K562 (cell line): ENCODE data around the gene STK4. TPM values are rescaled to one million over a fixed set of nuclear protein-coding genes. Genes with fewer than 3 reads are reported as not detected.

ENCODE experiments used
- ATAC-seq: fragments of 200-7000 bp; cut with Tn5 transposase; 3 replicates; pipeline ENCODE4 v1.9.1; 2020; ENCODE audit warnings: moderate library complexity
- BruUV-seq: library from RNA; stranded (reverse); fragments of 400-500 nt; replicated peaks from 2 replicates; lab custom pipeline; 2021; lab: Mats Ljungman, UMichigan
- CTCF ChIA-PET: fragments of 300-600 bp; formaldehyde crosslinking; extraction: SDS; loops from one replicate; lab custom pipeline; 2021; ENCODE audit warnings: low intra/inter-chr PET ratio; lab: Yijun Ruan, JAX
- POLR2A ChIA-PET: fragments of 300-600, 350-650 bp; sonication (Branson Sonifier 250); formaldehyde crosslinking; extraction: SDS; loops from one replicate; lab custom pipeline; 2021; ENCODE audit warnings: antibody characterized with exemption, inconsistent platforms; lab: Yijun Ruan, JAX
- DNase-seq, 4 experiments: peaks; one replicate each; pipeline versions ENCODE4 v3.0.0 to v3.0.0-alpha.2; 2011 to 2018; ENCODE audit warnings: low spot score in 3 of 4, mixed read lengths in 3 of 4; ENCODE audit errors: extremely low read depth in 1 of 4
- FAIRE-seq: peaks from 2 replicates; lab custom pipeline; 2011; peaks lifted over from hg19 to GRCh38; lab: Jason Lieb, UNC
- H2AFZ ChIP-seq: 2 replicates; pipeline ENCODE4 v1.6.0; 2011; ENCODE audit warnings: low read depth, low read length, control low read depth, inconsistent platforms
- H3K27ac ChIP-seq: fragments of 200-600 bp; 3 replicates; pipeline ENCODE4 v1.8.0; 2011; ENCODE audit warnings: low read depth, mild to moderate bottlenecking, control low read depth, inconsistent platforms, low read length, moderate library complexity, mixed read lengths; ENCODE audit errors: extremely low read depth
- H3K27me3 ChIP-seq, 2 experiments: fragments of 300-600 bp in 1 of 2; 2 replicates in 1 of 2; 3 replicates in 1 of 2; pipeline versions ENCODE4 v1.6.0 to v1.8.0; 2011; ENCODE audit warnings: inconsistent platforms in 2 of 2, low read length in 2 of 2, mild to moderate bottlenecking in 1 of 2, mixed read lengths in 1 of 2, moderate library complexity in 1 of 2; ENCODE audit not compliant: control insufficient read depth in 2 of 2, insufficient read depth in 2 of 2
- H3K36me3 ChIP-seq: fragments of 300-600 bp; 3 replicates; pipeline ENCODE4 v1.8.0; 2011; ENCODE audit warnings: mild to moderate bottlenecking, low read length, inconsistent platforms; ENCODE audit not compliant: control insufficient read depth, insufficient read depth
- H3K4me1 ChIP-seq, 2 experiments: fragments of 200-600 bp in 1 of 2; replicated peaks in 1 of 2; 2 replicates in 1 of 2; 3 replicates in 1 of 2; pipeline versions ENCODE4 v1.5.1 to v1.8.0; 2011; ENCODE audit warnings: inconsistent platforms in 2 of 2, low read length in 2 of 2, mild to moderate bottlenecking in 1 of 2, mixed read lengths in 1 of 2, moderate library complexity in 1 of 2; ENCODE audit not compliant: control insufficient read depth in 2 of 2, insufficient read depth in 2 of 2
- H3K4me2 ChIP-seq: 2 replicates; pipeline ENCODE4 v1.6.1; 2011; ENCODE audit warnings: low read length, control low read depth, inconsistent platforms, mixed read lengths; ENCODE audit not compliant: insufficient read depth
- H3K4me3 ChIP-seq: fragments of 200-600 bp; sonication (generic), shearing (Covaris generic); 2 replicates; pipeline ENCODE4 v1.5.1; 2016; ENCODE audit warnings: control low read depth, inconsistent platforms
- H3K79me2 ChIP-seq: fragments of 200-600 bp; 3 replicates; pipeline ENCODE4 v1.8.0; 2011; ENCODE audit warnings: low read length, inconsistent platforms; ENCODE audit not compliant: control insufficient read depth, insufficient read depth
- H3K9ac ChIP-seq, 2 experiments: 2 replicates each; pipeline versions ENCODE4 v1.6.0 to v1.6.1; 2011; ENCODE audit warnings: low read depth in 2 of 2, low read length in 2 of 2, control low read depth in 1 of 2, inconsistent platforms in 1 of 2, mild to moderate bottlenecking in 1 of 2, mixed read lengths in 1 of 2; ENCODE audit not compliant: insufficient read depth in 1 of 2
- H3K9me1 ChIP-seq: one replicate; pipeline ENCODE4 v1.6.0; 2011; ENCODE audit warnings: inconsistent platforms, mild to moderate bottlenecking, low read length, moderate library complexity; ENCODE audit not compliant: control insufficient read depth, insufficient read depth
- H3K9me3 ChIP-seq: replicated peaks from 2 replicates; pipeline ENCODE4 v1.5.1; 2011; ENCODE audit warnings: low read depth, low read length, inconsistent platforms; ENCODE audit not compliant: control insufficient read depth, insufficient read depth
- H4K20me1 ChIP-seq: replicated peaks from 2 replicates; pipeline ENCODE4 v1.6.1; 2011; ENCODE audit warnings: low read length, inconsistent platforms, mixed read lengths; ENCODE audit not compliant: control insufficient read depth, insufficient read depth
- CTCF ChIP-seq, 3 experiments: IDR thresholded peaks in 2 of 3; conservative IDR thresholded peaks in 1 of 3; 2 replicates each; pipeline ENCODE4 v1.5.1; 2011 to 2012; ENCODE audit warnings: low read length in 3 of 3, mild to moderate bottlenecking in 3 of 3, control low read depth in 2 of 3, improper control_type of control experiment in 1 of 3, inconsistent platforms in 1 of 3, low read depth in 1 of 3, mixed read lengths in 1 of 3, moderate library complexity in 1 of 3; ENCODE audit not compliant: insufficient read depth in 2 of 3
- DEAF1 ChIP-seq: fragments of 450-650 bp; formaldehyde crosslinking; IDR thresholded peaks from 2 replicates; pipeline ENCODE4 v1.4.0; 2020; ENCODE audit warnings: mild to moderate bottlenecking, moderate library complexity
- FOXK2 ChIP-seq, 2 experiments: fragments of 450-650 bp; IDR thresholded peaks in 1 of 2; conservative IDR thresholded peaks in 1 of 2; 2 replicates each; pipeline ENCODE4 v1.6.1; 2016; ENCODE audit warnings: low read depth in 2 of 2, mild to moderate bottlenecking in 1 of 2
- RAD21 ChIP-seq, 2 experiments: fragments of 250-450 bp in 1 of 2; fragments of 450-650 bp in 1 of 2; sonication (Bioruptor Pico) in 1 of 2; formaldehyde crosslinking in 1 of 2; IDR thresholded peaks in 1 of 2; conservative IDR thresholded peaks in 1 of 2; 2 replicates each; pipeline versions ENCODE4 v1.4.0 to v1.8.0; 2020 to 2022; ENCODE audit warnings: mild to moderate bottlenecking in 2 of 2, moderate library complexity in 1 of 2
- REST ChIP-seq, 2 experiments: fragments of 450-650 bp; formaldehyde crosslinking in 1 of 2; IDR thresholded peaks; 2 replicates each; pipeline versions ENCODE4 v1.4.0 to v1.6.1; 2014 to 2020; ENCODE audit warnings: mild to moderate bottlenecking in 2 of 2, borderline replicate concordance in 1 of 2, low read depth in 1 of 2
- SAFB ChIP-seq: fragments of 200-400 bp; formaldehyde crosslinking; IDR thresholded peaks from 2 replicates; pipeline ENCODE4 v1.6.1; 2017; ENCODE audit warnings: low read depth, low read length, borderline replicate concordance
- SMC3 ChIP-seq: conservative IDR thresholded peaks from 2 replicates; pipeline ENCODE4 v1.6.1; 2011; ENCODE audit warnings: low read depth, low read length, improper control_type of control experiment; ENCODE audit not compliant: insufficient read depth
- ZZZ3 ChIP-seq: fragments of 450-650 bp; IDR thresholded peaks from 2 replicates; pipeline ENCODE4 v1.6.1; 2016; ENCODE audit warnings: antibody characterized with exemption, mild to moderate bottlenecking, moderate library complexity
- WGBS: fragments of 100-300 bp; shearing (Covaris generic); methylation state at CpG from one replicate; pipeline ENCODE4 v1.1.6; 2016; ENCODE audit warnings: low coverage, mixed read lengths; ENCODE audit not compliant: insufficient coverage; ENCODE audit errors: missing lambda C conversion rate; 5-methylcytosine and 5-hydroxymethylcytosine counted together
- in situ Hi-C: fragments of 300-500 bp; cut with MboI; formaldehyde crosslinking; loops from 4 replicates; pipeline ENCODE4 v1.15.0; 2018; ENCODE audit warnings: inconsistent platforms, mixed read lengths
- intact Hi-C: fragments of 100-400 bp; cut with micrococcal nuclease; formaldehyde crosslinking; loops from 2 replicates; pipeline ENCODE4 v1.14.2; 2022
- polyA plus RNA-seq, 8 experiments: library from polyadenylated mRNA; depleted of rRNA in 4 of 8; stranded (reverse) in 5 of 8; unstranded in 3 of 8; fragments of >200 nt; fragmentation: Nextera tagmentation in 2 of 8; fragmentation: Illumina TruSeq in 1 of 8; extraction: Ambion mirVana in 2 of 8; extraction: Trizol in 1 of 8; gene quantifications; 2 replicates each; pipeline versions ENCODE4 v1.2.1 to v1.2.3, GENCODE V29; 2011 to 2014; ENCODE audit warnings: inconsistent platforms in 1 of 8, missing spikeins in 1 of 8
- total RNA-seq, 7 experiments: library from RNA; depleted of rRNA in 6 of 7; stranded (reverse); fragments of >200 nt in 6 of 7; fragmentation: Illumina TruSeq in 2 of 7; extraction: Trizol in 2 of 7; gene quantifications; 2 replicates each; pipeline versions ENCODE4 v1.2.1 to v1.2.3, GENCODE V29; 2011 to 2021; ENCODE audit warnings: low replicate concordance in 1 of 7

STK4 gene
- total and polyA plus RNA-seq, 9 of the 15 experiments (the other 6 are each of a cell fraction or from before 2014, with no cell fraction given) = 11.9 to 30.6 (median 22.2) TPM

GRCh38 chr20:45011108-45011526, 44.8 kb downstream of the STK4 start:
- Histone ChIP-seq H3K79me2 (no peaks in the 10 kb centered on the region), H3K9me1 (no peaks in the 10 kb centered on the region), H3K9ac (no peak overlapping the region), H4K20me1 (0 out of 2 replicates have a peak, but pooled peaks cover 3% of the 10 kb centered on the region), H3K4me2 (no peak overlapping the region), H3K4me3 (no peak overlapping the region), H3K27ac (no peak overlapping the region), H3K27me3 (no peaks in the 10 kb centered on the region), H3K9me3 (no peaks in the 10 kb centered on the region), H2AFZ (no peak overlapping the region), H3K4me1 (no peaks in the 10 kb centered on the region), H3K36me3 (peaks cover 29% of the 10 kb centered on the region)
- peak; percentile 69 for FAIRE-seq
- DNase-seq = peak; percentile 20 to 60 (median 34)
- BruUV-seq = no TSS peak
- WGBS = 11% methylated on average over 2 of the region's 2 CpGs
- peak; percentile 85 for ATAC-seq
- intact Hi-C loops = loop anchor here (1.0 to 5.0 kb wide), 2 partner anchors 84 to 101 kb away; no protein-coding TSS in a partner anchor
- POLR2A ChIA-PET = interaction anchor here (0.7 kb wide), 1 partner anchor 826 kb away, joined by 3 read pairs; no protein-coding TSS in a partner anchor
- CTCF ChIA-PET = interaction anchor here (0.7 to 2.3 kb wide), 5 partner anchors 33 to 439 kb away, joined by 3 to 19 read pairs (median 4); no protein-coding TSS in a partner anchor
- in situ Hi-C loops = no loop called here
- TF ChIP-seq DEAF1 (CRISPR knock-in tag) (peak; percentile 48), SMC3 (peak; percentile 40), CTCF (IDR thresholded peaks at IDR 0.05 in 2 of 3, conservative IDR thresholded peaks at IDR 0.05 in 1 of 3; ENCODE audit: insufficient read depth in 2 of 3, low read depth in 1 of 3, low read length in 3 of 3) (peak; percentile 55 to 86 (median 73)), SAFB (no peak), ZZZ3 (0 out of 2 replicates have a peak, but pooled peaks have one; percentile 37), FOXK2 (conservative IDR thresholded peaks at IDR 0.05 in 1 of 2, IDR thresholded peaks at IDR 0.05 in 1 of 2; ENCODE audit: low read depth in 2 of 2) (peak; percentile 36 to 66; a peak in 2 of 4 replicates), RAD21 (CRISPR knock-in tag; conservative IDR thresholded peaks at IDR 0.05 in 1 of 2, IDR thresholded peaks at IDR 0.05 in 1 of 2) (peak; percentile 53 to 84; a peak in 3 of 4 replicates), REST (IDR thresholded peaks at IDR 0.05; ENCODE audit: borderline replicate concordance) (peak; percentile 70; the same call in 1 of the 2 replicates), REST (CRISPR knock-in tag; IDR thresholded peaks at IDR 0.05; ENCODE audit: low read depth) (no peak)
